WTC11 (cell line): ENCODE results near the gene CADM1. TPM values are rescaled to one million over a fixed set of nuclear protein-coding genes. Genes with fewer than 3 reads are reported as not detected.

Source experiments
- ATAC-seq: fragments of 200-7000 bp; cut with Tn5 transposase; 2 replicates; pipeline ENCODE4 v1.10.0; 2021; ENCODE audit warnings: mild to moderate bottlenecking, moderate library complexity
- CTCF ChIA-PET: fragments of 300-600 bp; sonication (Branson Sonifier 250); formaldehyde crosslinking; loops from one replicate; lab custom pipeline; 2021; ENCODE audit warnings: antibody characterized with exemption; lab: Charles Lee
- POLR2A ChIA-PET: fragments of 350-600 bp; sonication (Branson Sonifier 250); formaldehyde crosslinking; loops from one replicate; lab custom pipeline; 2021; ENCODE audit warnings: antibody characterized with exemption; lab: Charles Lee
- DNase-seq: peaks from one replicate; pipeline ENCODE4 v3.0.0; 2021; ENCODE audit warnings: low spot score
- H3K27ac Mint-ChIP-seq: 2 replicates; pipeline ENCODE4 v1.8.0; 2021; ENCODE audit warnings: mixed read lengths
- H3K27me3 Mint-ChIP-seq: 2 replicates; pipeline ENCODE4 v1.8.0; 2021; ENCODE audit warnings: low read depth, mild to moderate bottlenecking, moderate library complexity, mixed read lengths
- H3K36me3 Mint-ChIP-seq: 2 replicates; pipeline ENCODE4 v1.8.0; 2021; ENCODE audit warnings: mixed read lengths
- H3K4me1 Mint-ChIP-seq: 2 replicates; pipeline ENCODE4 v1.8.0; 2022; ENCODE audit warnings: mixed read lengths
- H3K4me3 Mint-ChIP-seq: 2 replicates; pipeline ENCODE4 v1.8.0; 2021; ENCODE audit warnings: mild to moderate bottlenecking, moderate library complexity, mixed read lengths
- H3K9me3 Mint-ChIP-seq: 2 replicates; pipeline ENCODE4 v1.8.0; 2021; ENCODE audit warnings: mixed read lengths
- AFF4 ChIP-seq: sonication (generic); formaldehyde crosslinking; IDR thresholded peaks from 2 replicates; pipeline ENCODE4 v1.8.1; 2023; ENCODE audit warnings: mild to moderate bottlenecking, missing genetic modification reagents, borderline replicate concordance
- CDX4 ChIP-seq: fragments of 250-450 bp; sonication (Bioruptor Pico); IDR thresholded peaks from 2 replicates; pipeline ENCODE4 v1.9.0; 2021; ENCODE audit warnings: moderate library complexity, mild to moderate bottlenecking, inconsistent platforms, borderline replicate concordance
- CTCF ChIP-seq: fragments of 200-600 bp; IDR thresholded peaks from 2 replicates; pipeline ENCODE4 v1.8.0; 2022; ENCODE audit warnings: antibody characterized with exemption
- E2F4 ChIP-seq: sonication (generic); formaldehyde crosslinking; IDR thresholded peaks from 2 replicates; pipeline ENCODE4 v1.8.1; 2022; ENCODE audit warnings: low read depth, mild to moderate bottlenecking, moderate library complexity, missing genetic modification reagents, borderline replicate concordance
- ESRRA ChIP-seq: sonication (generic); formaldehyde crosslinking; IDR thresholded peaks from 2 replicates; pipeline ENCODE4 v1.8.1; 2022; ENCODE audit warnings: mild to moderate bottlenecking, missing genetic modification reagents, borderline replicate concordance
- GABPB1 ChIP-seq: sonication (generic); formaldehyde crosslinking; IDR thresholded peaks from 2 replicates; pipeline ENCODE4 v1.8.1; 2023; ENCODE audit warnings: mild to moderate bottlenecking, missing genetic modification reagents
- HMGA2 ChIP-seq: fragments of 250-450 bp; sonication (Bioruptor Pico); IDR thresholded peaks from 2 replicates; pipeline ENCODE4 v1.4.0; 2021; ENCODE audit warnings: mild to moderate bottlenecking, moderate library complexity
- IRF2 ChIP-seq: sonication (generic); formaldehyde crosslinking; IDR thresholded peaks from 2 replicates; pipeline ENCODE4 v1.8.0; 2022; ENCODE audit warnings: low read depth, missing genetic modification reagents, borderline replicate concordance
- MYBL2 ChIP-seq: sonication (generic); formaldehyde crosslinking; IDR thresholded peaks from 2 replicates; pipeline ENCODE4 v1.8.1; 2023; ENCODE audit warnings: mild to moderate bottlenecking, moderate library complexity, missing genetic modification reagents
- OVOL2 ChIP-seq: fragments of 250-450 bp; sonication (Bioruptor Pico); IDR thresholded peaks from 2 replicates; pipeline ENCODE4 v1.9.0; 2021; ENCODE audit warnings: mild to moderate bottlenecking, borderline replicate concordance
- SMAD3 ChIP-seq: sonication (generic); formaldehyde crosslinking; IDR thresholded peaks from 2 replicates; pipeline ENCODE4 v1.8.0; 2022; ENCODE audit warnings: missing genetic modification reagents, mild to moderate bottlenecking, borderline replicate concordance
- ZBTB21 ChIP-seq: sonication (generic); formaldehyde crosslinking; IDR thresholded peaks from 2 replicates; pipeline ENCODE4 v1.8.1; 2023; ENCODE audit warnings: mild to moderate bottlenecking, missing genetic modification reagents, borderline replicate concordance
- ZMAT4 ChIP-seq: fragments of 250-450 bp; sonication (Bioruptor Pico); IDR thresholded peaks from 2 replicates; pipeline ENCODE4 v1.9.0; 2021; ENCODE audit warnings: mild to moderate bottlenecking
- ZNF121 ChIP-seq: sonication (generic); formaldehyde crosslinking; IDR thresholded peaks from 2 replicates; pipeline ENCODE4 v1.8.0; 2023; ENCODE audit warnings: missing genetic modification reagents
- ZNF416 ChIP-seq: fragments of 250-450 bp; sonication (Bioruptor Pico); IDR thresholded peaks from 2 replicates; pipeline ENCODE4 v1.9.0; 2021; ENCODE audit warnings: mild to moderate bottlenecking, inconsistent platforms
- total RNA-seq: library from RNA; stranded (reverse); gene quantifications from 3 replicates; pipeline ENCODE4 v1.2.3, GENCODE V29; 2021
- TF ChIP-seq, protein P1 (sequence below): fragments of 250-450 bp; sonication (Bioruptor Pico); IDR thresholded peaks from 2 replicates; pipeline ENCODE4 v1.9.0; 2021; ENCODE audit warnings: mild to moderate bottlenecking
- TF ChIP-seq, protein P2 (sequence below): sonication (generic); formaldehyde crosslinking; IDR thresholded peaks from 2 replicates; pipeline ENCODE4 v1.8.1; 2023; ENCODE audit warnings: mild to moderate bottlenecking, missing genetic modification reagents

CADM1 gene
- total RNA-seq, 1 experiment from 2014 or later, result 26.8 TPM

GRCh38 chr11:115178705-115179104 is 325.5 kb downstream of the CADM1 start:
- ChIA-PET POLR2A (interaction anchor here (0.6 kb wide), 1 partner anchor 19 kb away, joined by 4 read pairs; no protein-coding TSS in a partner anchor), CTCF (interaction anchor here (1.2 kb wide), 1 partner anchor 9 kb away, joined by 3 read pairs; no protein-coding TSS in a partner anchor)
- DNase-seq (no peak), ATAC-seq (peak; percentile 58)
- Mint-ChIP-seq H3K27ac (no peak overlapping the region), H3K4me1 (peaks cover 39% of the 10 kb centered on the region), H3K36me3 (no peaks in the 10 kb centered on the region), H3K9me3 (no peaks in the 10 kb centered on the region), H3K27me3 (no peaks in the 10 kb centered on the region), H3K4me3 (no peak overlapping the region)
- TF ChIP-seq CDX4 (CRISPR knock-in tag) (no peak), GABPB1 (no peak), ZMAT4 (CRISPR knock-in tag) (no peak), E2F4 (CRISPR knock-in tag) (no peak), ZBTB21 (no peak), MYBL2 (CRISPR knock-in tag) (no peak), ESRRA (CRISPR knock-in tag) (no peak), SMAD3 (no peak), OVOL2 (no peak), AFF4 (CRISPR knock-in tag) (no peak), ZNF416 (CRISPR knock-in tag) (no peak), ZNF121 (no peak), CTCF (no peak), IRF2 (CRISPR knock-in tag) (no peak), HMGA2 (CRISPR knock-in tag) (no peak)
- TF ChIP-seq, protein P1, sequence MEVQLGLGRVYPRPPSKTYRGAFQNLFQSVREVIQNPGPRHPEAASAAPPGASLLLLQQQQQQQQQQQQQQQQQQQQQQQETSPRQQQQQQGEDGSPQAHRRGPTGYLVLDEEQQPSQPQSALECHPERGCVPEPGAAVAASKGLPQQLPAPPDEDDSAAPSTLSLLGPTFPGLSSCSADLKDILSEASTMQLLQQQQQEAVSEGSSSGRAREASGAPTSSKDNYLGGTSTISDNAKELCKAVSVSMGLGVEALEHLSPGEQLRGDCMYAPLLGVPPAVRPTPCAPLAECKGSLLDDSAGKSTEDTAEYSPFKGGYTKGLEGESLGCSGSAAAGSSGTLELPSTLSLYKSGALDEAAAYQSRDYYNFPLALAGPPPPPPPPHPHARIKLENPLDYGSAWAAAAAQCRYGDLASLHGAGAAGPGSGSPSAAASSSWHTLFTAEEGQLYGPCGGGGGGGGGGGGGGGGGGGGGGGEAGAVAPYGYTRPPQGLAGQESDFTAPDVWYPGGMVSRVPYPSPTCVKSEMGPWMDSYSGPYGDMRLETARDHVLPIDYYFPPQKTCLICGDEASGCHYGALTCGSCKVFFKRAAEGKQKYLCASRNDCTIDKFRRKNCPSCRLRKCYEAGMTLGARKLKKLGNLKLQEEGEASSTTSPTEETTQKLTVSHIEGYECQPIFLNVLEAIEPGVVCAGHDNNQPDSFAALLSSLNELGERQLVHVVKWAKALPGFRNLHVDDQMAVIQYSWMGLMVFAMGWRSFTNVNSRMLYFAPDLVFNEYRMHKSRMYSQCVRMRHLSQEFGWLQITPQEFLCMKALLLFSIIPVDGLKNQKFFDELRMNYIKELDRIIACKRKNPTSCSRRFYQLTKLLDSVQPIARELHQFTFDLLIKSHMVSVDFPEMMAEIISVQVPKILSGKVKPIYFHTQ (CRISPR knock-in tag), result no peak
- TF ChIP-seq, protein P2, sequence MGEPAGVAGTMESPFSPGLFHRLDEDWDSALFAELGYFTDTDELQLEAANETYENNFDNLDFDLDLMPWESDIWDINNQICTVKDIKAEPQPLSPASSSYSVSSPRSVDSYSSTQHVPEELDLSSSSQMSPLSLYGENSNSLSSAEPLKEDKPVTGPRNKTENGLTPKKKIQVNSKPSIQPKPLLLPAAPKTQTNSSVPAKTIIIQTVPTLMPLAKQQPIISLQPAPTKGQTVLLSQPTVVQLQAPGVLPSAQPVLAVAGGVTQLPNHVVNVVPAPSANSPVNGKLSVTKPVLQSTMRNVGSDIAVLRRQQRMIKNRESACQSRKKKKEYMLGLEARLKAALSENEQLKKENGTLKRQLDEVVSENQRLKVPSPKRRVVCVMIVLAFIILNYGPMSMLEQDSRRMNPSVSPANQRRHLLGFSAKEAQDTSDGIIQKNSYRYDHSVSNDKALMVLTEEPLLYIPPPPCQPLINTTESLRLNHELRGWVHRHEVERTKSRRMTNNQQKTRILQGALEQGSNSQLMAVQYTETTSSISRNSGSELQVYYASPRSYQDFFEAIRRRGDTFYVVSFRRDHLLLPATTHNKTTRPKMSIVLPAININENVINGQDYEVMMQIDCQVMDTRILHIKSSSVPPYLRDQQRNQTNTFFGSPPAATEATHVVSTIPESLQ (CRISPR knock-in tag), result no peak
